Stomach (tissue), 4 donors: ENCODE results near the gene DOCK3.

Source experiments
- CTCF ChIP-seq, 7 experiments: fragments of 450-650 bp in 4 of 7; fragments of 200-600 bp in 3 of 7; sonication (generic) in 3 of 7; IDR thresholded peaks; one replicate each; pipeline ENCODE4 v1.5.1; 2016 to 2019; ENCODE audit warnings: antibody characterized with exemption in 7 of 7, control low read depth in 2 of 7, mild to moderate bottlenecking in 1 of 7
- EP300 ChIP-seq: sonication (generic); formaldehyde crosslinking; IDR thresholded peaks from one replicate; pipeline ENCODE4 v1.6.1; 2017; ENCODE audit warnings: antibody characterized with exemption
- POLR2A ChIP-seq, 4 donors: fragments of 450-650 bp; IDR thresholded peaks; one replicate each; pipeline ENCODE4 v1.6.1; 2016; ENCODE audit warnings: antibody characterized with exemption in 4 of 4, control low read depth in 2 of 4, mild to moderate bottlenecking in 1 of 4, moderate library complexity in 1 of 4

GRCh38 chr3:51271172-51271571 lies 596.4 kb downstream of the DOCK3 start:
- TF ChIP-seq CTCF (IDR thresholded peaks at IDR 0.05) (no peak), POLR2A (IDR thresholded peaks at IDR 0.05) (no peak), EP300 (no peak)
